Measurements from ENCODE around the gene RALGPS1.

DNA sequence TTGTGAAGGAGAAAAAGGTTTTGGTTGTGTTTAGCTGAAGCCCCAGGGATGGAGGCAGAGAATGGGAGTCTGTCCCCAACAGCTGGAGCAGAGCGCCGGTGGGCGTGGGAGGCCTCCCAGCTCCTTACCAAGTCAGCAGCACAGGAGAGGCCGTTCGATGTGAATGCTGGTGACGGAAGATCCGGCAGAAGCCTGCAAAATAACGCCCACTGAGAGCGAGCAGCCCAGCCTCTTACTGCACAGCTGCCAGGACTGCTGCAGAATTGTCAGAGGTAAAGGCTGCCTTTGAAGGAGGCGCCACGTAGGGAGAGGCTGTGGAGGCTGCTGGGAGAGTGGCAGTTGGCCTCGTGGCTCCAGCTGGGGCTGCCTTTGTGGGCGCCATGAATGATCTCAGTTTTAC lies 181.6 kb downstream of the RALGPS1 start:
- peak in 1 of 3 donors; percentile 28 for TF ChIP-seq POLR2AphosphoS5 (IDR thresholded peaks at IDR 0.05)
- TF ChIP-seq, protein P1, sequence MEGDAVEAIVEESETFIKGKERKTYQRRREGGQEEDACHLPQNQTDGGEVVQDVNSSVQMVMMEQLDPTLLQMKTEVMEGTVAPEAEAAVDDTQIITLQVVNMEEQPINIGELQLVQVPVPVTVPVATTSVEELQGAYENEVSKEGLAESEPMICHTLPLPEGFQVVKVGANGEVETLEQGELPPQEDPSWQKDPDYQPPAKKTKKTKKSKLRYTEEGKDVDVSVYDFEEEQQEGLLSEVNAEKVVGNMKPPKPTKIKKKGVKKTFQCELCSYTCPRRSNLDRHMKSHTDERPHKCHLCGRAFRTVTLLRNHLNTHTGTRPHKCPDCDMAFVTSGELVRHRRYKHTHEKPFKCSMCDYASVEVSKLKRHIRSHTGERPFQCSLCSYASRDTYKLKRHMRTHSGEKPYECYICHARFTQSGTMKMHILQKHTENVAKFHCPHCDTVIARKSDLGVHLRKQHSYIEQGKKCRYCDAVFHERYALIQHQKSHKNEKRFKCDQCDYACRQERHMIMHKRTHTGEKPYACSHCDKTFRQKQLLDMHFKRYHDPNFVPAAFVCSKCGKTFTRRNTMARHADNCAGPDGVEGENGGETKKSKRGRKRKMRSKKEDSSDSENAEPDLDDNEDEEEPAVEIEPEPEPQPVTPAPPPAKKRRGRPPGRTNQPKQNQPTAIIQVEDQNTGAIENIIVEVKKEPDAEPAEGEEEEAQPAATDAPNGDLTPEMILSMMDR (IDR thresholded peaks at IDR 0.05 in 8 of 11, conservative IDR thresholded peaks at IDR 0.05 in 3 of 11): no peak
